DOHH2 (cell line): ENCODE results near the gene C1orf174.

Experiments used
- H3F3A ChIP-seq: fragments of 200-600 bp; sonication (generic), shearing (Covaris generic); 2 replicates; pipeline ENCODE4 v1.6.0; 2016; ENCODE audit warnings: antibody characterized with exemption, mild to moderate bottlenecking; ENCODE audit not compliant: control insufficient read depth, insufficient read depth
- H3K27ac ChIP-seq: fragments of 200-600 bp; sonication (generic); 2 replicates; pipeline ENCODE4 v1.5.1; 2014; ENCODE audit warnings: low read depth, mild to moderate bottlenecking, low read length, moderate library complexity
- H3K27me3 ChIP-seq: fragments of 200-600 bp; sonication (generic); 2 replicates; pipeline ENCODE4 v1.6.1; 2014; ENCODE audit warnings: mild to moderate bottlenecking, low read length, mixed read lengths; ENCODE audit not compliant: control insufficient read depth
- H3K36me3 ChIP-seq: fragments of 200-600 bp; sonication (generic); 2 replicates; pipeline ENCODE4 v1.6.1; 2014; ENCODE audit warnings: mild to moderate bottlenecking, low read length, moderate library complexity, mixed read lengths; ENCODE audit not compliant: control insufficient read depth
- H3K4me1 ChIP-seq: fragments of 200-600 bp; sonication (generic); 2 replicates; pipeline ENCODE4 v1.6.1; 2014; ENCODE audit warnings: mild to moderate bottlenecking, low read length, mixed read lengths; ENCODE audit not compliant: control insufficient read depth
- H3K4me2 ChIP-seq: fragments of 200-600 bp; sonication (generic); 2 replicates; pipeline ENCODE4 v1.6.0; 2014; ENCODE audit warnings: mild to moderate bottlenecking, low read length, moderate library complexity
- H3K4me3 ChIP-seq: fragments of 200-600 bp; sonication (generic); 2 replicates; pipeline ENCODE4 v1.5.1; 2014; ENCODE audit warnings: mild to moderate bottlenecking, low read length, mixed read lengths
- H3K79me2 ChIP-seq: fragments of 200-600 bp; sonication (generic); 2 replicates; pipeline ENCODE4 v1.6.1; 2014; ENCODE audit warnings: mild to moderate bottlenecking, low read length, mixed read lengths; ENCODE audit not compliant: control insufficient read depth
- H3K9me2 ChIP-seq: fragments of 200-600 bp; sonication (generic); replicated peaks from 2 replicates; pipeline ENCODE4 v1.6.1; 2014; ENCODE audit warnings: mild to moderate bottlenecking, low read length, mixed read lengths; ENCODE audit not compliant: control insufficient read depth
- H3K9me3 ChIP-seq: fragments of 200-600 bp; sonication (generic); 2 replicates; pipeline ENCODE4 v1.6.1; 2014; ENCODE audit warnings: antibody characterized with exemption, low read length, mixed read lengths; ENCODE audit not compliant: control insufficient read depth, insufficient read depth
- H4K20me1 ChIP-seq: fragments of 200-600 bp; sonication (generic); 2 replicates; pipeline ENCODE4 v1.6.0; 2014; ENCODE audit warnings: low read depth, mild to moderate bottlenecking, antibody characterized with exemption, low read length, moderate library complexity; ENCODE audit not compliant: control insufficient read depth, insufficient read depth
- EZH2phosphoT487 ChIP-seq: fragments of 200-600 bp; sonication (generic); IDR thresholded peaks from 2 replicates; pipeline ENCODE4 v1.6.1; 2017; ENCODE audit warnings: borderline replicate concordance, mild to moderate bottlenecking, antibody characterized with exemption, low read length, moderate library complexity, mixed read lengths
- TF ChIP-seq, protein P1 (sequence below): fragments of 200-600 bp; sonication (generic); IDR thresholded peaks from one replicate; pipeline ENCODE4 v1.5.1; 2014; ENCODE audit warnings: antibody characterized with exemption, mild to moderate bottlenecking, low read depth, low read length; ENCODE audit not compliant: poor library complexity, severe bottlenecking

Gene C1orf174

DNA sequence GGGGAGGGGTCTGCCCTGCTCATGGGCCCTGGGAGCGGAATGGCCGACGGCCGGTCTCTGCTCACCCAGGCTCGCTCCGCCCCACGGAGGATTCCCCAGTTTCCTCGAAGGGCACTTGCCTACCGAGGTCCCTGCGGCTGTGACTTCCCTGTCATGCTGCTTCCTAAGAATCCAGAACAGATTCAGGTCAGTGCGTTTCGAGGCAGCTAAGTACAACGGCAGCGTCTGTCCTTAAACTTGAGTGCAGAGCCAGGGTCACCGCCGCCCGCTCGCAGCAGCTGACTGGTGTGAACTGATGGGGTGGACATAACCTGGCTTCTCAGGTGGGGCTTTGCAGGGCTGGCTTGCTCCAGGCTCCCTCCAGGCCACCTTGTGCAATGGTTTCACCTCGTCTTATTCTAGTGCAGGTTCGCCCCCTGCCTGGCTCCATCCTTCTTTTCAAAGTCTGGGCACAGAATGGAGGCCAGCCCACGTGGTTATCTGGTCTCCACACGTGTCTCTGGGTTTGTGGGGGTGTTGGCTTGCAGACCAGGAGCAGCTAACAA, 7.6 kb upstream of the C1orf174 start:
- H3K27ac ChIP-seq = peak overlapping the region; percentile 96
- TF ChIP-seq, protein P1, sequence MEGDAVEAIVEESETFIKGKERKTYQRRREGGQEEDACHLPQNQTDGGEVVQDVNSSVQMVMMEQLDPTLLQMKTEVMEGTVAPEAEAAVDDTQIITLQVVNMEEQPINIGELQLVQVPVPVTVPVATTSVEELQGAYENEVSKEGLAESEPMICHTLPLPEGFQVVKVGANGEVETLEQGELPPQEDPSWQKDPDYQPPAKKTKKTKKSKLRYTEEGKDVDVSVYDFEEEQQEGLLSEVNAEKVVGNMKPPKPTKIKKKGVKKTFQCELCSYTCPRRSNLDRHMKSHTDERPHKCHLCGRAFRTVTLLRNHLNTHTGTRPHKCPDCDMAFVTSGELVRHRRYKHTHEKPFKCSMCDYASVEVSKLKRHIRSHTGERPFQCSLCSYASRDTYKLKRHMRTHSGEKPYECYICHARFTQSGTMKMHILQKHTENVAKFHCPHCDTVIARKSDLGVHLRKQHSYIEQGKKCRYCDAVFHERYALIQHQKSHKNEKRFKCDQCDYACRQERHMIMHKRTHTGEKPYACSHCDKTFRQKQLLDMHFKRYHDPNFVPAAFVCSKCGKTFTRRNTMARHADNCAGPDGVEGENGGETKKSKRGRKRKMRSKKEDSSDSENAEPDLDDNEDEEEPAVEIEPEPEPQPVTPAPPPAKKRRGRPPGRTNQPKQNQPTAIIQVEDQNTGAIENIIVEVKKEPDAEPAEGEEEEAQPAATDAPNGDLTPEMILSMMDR = no peak
- TF ChIP-seq EZH2phosphoT487 = no peak
- no peaks in the 10 kb centered on the region for H3K27me3 ChIP-seq
- H3K9me2 ChIP-seq = no peaks in the 10 kb centered on the region
- H3K9me3 ChIP-seq = no peaks in the 10 kb centered on the region
- no peaks in the 10 kb centered on the region for H4K20me1 ChIP-seq
- peaks cover 31% of the 10 kb centered on the region for H3K79me2 ChIP-seq
- peak overlapping the region; percentile 81 for H3K4me3 ChIP-seq
- peaks cover 24% of the 10 kb centered on the region for H3F3A ChIP-seq
- peak overlapping the region; percentile 100 for H3K4me2 ChIP-seq
- H3K36me3 ChIP-seq = peaks cover 20% of the 10 kb centered on the region
- peaks cover 99% of the 10 kb centered on the region for H3K4me1 ChIP-seq

- H3K4me1 ChIP-seq = peaks cover 99% of the 10 kb centered on the region
- no peaks in the 10 kb centered on the region for H4K20me1 ChIP-seq
- peak overlapping the region; percentile 100 for H3K4me2 ChIP-seq
These were observed 7.0 kb upstream of the C1orf174 start for GRCh38 chr1:3907031-3907534.

GRCh38 chr1:3906672-3907020, 6.6 kb upstream of the C1orf174 start:
- Histone ChIP-seq H4K20me1 (no peaks in the 10 kb centered on the region), H3K79me2 (peaks cover 21% of the 10 kb centered on the region), H3K4me2 (peak overlapping the region; percentile 100), H3K27ac (peak overlapping the region; percentile 46), H3K4me1 (peaks cover 99% of the 10 kb centered on the region), H3K4me3 (peak overlapping the region; percentile 81; the same call in 1 of the 2 replicates), H3K27me3 (no peaks in the 10 kb centered on the region), H3K36me3 (peaks cover 23% of the 10 kb centered on the region), H3F3A (peaks cover 31% of the 10 kb centered on the region), H3K9me3 (no peaks in the 10 kb centered on the region), H3K9me2 (no peaks in the 10 kb centered on the region)
- TF ChIP-seq EZH2phosphoT487 = no peak
- TF ChIP-seq, protein P1 = no peak

More at GRCh38 chr1:3907031-3907534, 7.0 kb upstream of the C1orf174 start:
- H3F3A ChIP-seq = peaks cover 30% of the 10 kb centered on the region
- H3K4me3 ChIP-seq = peak overlapping the region; percentile 81
- peaks cover 25% of the 10 kb centered on the region for H3K79me2 ChIP-seq
- no peaks in the 10 kb centered on the region for H3K27me3 ChIP-seq
- TF ChIP-seq, protein P1 = peak; percentile 82
- TF ChIP-seq EZH2phosphoT487 = no peak
- H3K36me3 ChIP-seq = peaks cover 23% of the 10 kb centered on the region
- no peaks in the 10 kb centered on the region for H3K9me3 ChIP-seq
- H3K27ac ChIP-seq = 0 out of 2 replicates have a peak overlapping the region, but pooled peaks have one; percentile 46
- no peaks in the 10 kb centered on the region for H3K9me2 ChIP-seq
